Measurements from ENCODE around the gene PINLYP. TPM values are rescaled to one million over a fixed set of nuclear protein-coding genes. Genes with fewer than 3 reads are reported as not detected.
A peak's percentile ranks its signal among the peaks of the same experiment; 100 is the strongest.

Gene PINLYP
- total and polyA plus RNA-seq, 2 of the 13 experiments (the other 11 are each of a cell fraction or from before 2014, with no cell fraction given): 0.21 to 0.24 TPM

DNA sequence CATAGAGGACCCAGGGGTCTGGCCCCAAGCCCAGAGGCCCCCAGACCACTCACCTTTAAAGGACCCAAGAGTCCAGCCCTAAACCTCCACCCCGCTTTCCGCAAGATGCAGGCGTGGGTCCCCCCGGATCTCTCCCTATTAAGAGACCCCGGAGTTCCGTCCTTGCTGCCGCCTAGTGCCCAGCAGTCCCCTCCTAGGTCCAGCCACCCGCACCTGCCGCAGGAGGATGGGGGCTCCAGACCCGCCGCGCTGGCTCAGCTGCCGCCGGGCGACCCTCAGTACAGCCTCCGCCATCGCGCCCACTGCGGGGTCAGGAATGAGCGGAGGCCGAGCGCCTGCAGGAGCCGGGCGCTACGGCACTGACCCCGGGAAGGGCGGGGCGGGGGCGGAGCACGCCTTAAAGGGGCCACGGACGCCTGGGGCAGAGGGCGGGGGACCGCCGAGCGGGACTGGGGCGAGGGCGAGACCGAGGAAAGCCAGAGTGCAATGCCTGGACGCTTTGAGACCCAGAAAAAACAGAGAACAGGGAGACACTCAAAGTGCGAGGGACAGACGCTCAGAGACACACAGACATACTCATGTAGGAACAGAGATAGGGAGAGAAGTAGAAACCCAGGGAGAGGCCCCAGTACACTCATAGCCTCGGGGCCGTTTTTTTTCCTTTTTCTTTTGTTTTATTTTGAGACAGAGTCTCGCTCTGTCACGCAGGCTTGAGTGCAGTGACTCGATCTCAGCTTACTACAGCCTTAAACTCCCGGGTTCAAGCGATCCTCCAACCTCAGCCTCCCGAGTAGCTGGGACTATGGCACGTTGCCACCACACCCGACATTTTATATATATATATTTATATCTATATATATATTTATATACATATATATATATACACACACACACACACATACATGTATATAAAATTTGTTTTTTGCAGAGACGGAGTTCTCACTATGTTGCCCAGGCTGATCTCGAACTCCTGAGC is 48.4 kb upstream of the PINLYP start, which contains the start of gene ETHE1 (continued):
- TF ChIP-seq, protein P1, sequence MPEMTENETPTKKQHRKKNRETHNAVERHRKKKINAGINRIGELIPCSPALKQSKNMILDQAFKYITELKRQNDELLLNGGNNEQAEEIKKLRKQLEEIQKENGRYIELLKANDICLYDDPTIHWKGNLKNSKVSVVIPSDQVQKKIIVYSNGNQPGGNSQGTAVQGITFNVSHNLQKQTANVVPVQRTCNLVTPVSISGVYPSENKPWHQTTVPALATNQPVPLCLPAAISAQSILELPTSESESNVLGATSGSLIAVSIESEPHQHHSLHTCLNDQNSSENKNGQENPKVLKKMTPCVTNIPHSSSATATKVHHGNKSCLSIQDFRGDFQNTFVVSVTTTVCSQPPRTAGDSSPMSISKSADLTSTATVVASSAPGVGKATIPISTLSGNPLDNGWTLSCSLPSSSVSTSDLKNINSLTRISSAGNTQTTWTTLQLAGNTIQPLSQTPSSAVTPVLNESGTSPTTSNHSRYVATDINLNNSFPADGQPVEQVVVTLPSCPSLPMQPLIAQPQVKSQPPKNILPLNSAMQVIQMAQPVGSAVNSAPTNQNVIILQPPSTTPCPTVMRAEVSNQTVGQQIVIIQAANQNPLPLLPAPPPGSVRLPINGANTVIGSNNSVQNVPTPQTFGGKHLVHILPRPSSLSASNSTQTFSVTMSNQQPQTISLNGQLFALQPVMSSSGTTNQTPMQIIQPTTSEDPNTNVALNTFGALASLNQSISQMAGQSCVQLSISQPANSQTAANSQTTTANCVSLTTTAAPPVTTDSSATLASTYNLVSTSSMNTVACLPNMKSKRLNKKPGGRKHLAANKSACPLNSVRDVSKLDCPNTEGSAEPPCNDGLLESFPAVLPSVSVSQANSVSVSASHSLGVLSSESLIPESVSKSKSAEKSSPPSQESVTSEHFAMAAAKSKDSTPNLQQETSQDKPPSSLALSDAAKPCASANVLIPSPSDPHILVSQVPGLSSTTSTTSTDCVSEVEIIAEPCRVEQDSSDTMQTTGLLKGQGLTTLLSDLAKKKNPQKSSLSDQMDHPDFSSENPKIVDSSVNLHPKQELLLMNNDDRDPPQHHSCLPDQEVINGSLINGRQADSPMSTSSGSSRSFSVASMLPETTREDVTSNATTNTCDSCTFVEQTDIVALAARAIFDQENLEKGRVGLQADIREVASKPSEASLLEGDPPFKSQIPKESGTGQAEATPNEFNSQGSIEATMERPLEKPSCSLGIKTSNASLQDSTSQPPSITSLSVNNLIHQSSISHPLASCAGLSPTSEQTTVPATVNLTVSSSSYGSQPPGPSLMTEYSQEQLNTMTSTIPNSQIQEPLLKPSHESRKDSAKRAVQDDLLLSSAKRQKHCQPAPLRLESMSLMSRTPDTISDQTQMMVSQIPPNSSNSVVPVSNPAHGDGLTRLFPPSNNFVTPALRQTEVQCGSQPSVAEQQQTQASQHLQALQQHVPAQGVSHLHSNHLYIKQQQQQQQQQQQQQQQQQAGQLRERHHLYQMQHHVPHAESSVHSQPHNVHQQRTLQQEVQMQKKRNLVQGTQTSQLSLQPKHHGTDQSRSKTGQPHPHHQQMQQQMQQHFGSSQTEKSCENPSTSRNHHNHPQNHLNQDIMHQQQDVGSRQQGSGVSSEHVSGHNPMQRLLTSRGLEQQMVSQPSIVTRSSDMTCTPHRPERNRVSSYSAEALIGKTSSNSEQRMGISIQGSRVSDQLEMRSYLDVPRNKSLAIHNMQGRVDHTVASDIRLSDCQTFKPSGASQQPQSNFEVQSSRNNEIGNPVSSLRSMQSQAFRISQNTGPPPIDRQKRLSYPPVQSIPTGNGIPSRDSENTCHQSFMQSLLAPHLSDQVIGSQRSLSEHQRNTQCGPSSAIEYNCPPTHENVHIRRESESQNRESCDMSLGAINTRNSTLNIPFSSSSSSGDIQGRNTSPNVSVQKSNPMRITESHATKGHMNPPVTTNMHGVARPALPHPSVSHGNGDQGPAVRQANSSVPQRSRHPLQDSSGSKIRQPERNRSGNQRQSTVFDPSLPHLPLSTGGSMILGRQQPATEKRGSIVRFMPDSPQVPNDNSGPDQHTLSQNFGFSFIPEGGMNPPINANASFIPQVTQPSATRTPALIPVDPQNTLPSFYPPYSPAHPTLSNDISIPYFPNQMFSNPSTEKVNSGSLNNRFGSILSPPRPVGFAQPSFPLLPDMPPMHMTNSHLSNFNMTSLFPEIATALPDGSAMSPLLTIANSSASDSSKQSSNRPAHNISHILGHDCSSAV (CRISPR knock-in tag; IDR thresholded peaks at IDR 0.05; ENCODE audit: borderline replicate concordance): no peak
- TF ChIP-seq STAT5B (CRISPR knock-in tag; IDR thresholded peaks at IDR 0.05) (no peak), ZBTB7A (CRISPR knock-in tag; IDR thresholded peaks at IDR 0.05) (peak; percentile 86), ZNF746 (CRISPR knock-in tag; IDR thresholded peaks at IDR 0.05) (no peak), MED13 (CRISPR knock-in tag; IDR thresholded peaks at IDR 0.05) (no peak), ZNF367 (CRISPR knock-in tag; IDR thresholded peaks at IDR 0.05; ENCODE audit: borderline replicate concordance) (no peak), ZNF547 (CRISPR knock-in tag; IDR thresholded peaks at IDR 0.05) (peak; percentile 45; the same call in 1 of the 2 replicates), PHB2 (IDR thresholded peaks at IDR 0.05; ENCODE audit: partially characterized antibody) (no peak), SAFB2 (CRISPR knock-in tag; IDR thresholded peaks at IDR 0.05; ENCODE audit: borderline replicate concordance, low read depth) (0 out of 2 replicates have a peak, but pooled peaks have one; percentile 37), NFKB2 (CRISPR knock-in tag; IDR thresholded peaks at IDR 0.05; ENCODE audit: borderline replicate concordance) (no peak; the same call in 1 of the 2 replicates), POGZ (CRISPR knock-in tag; IDR thresholded peaks at IDR 0.05) (0 out of 2 replicates have a peak, but pooled peaks have one; percentile 39), DMAP1 (CRISPR knock-in tag; IDR thresholded peaks at IDR 0.05) (no peak; the same call in 1 of the 2 replicates), ZFP41 (CRISPR knock-in tag; IDR thresholded peaks at IDR 0.05; ENCODE audit: borderline replicate concordance) (no peak), ZNF644 (CRISPR knock-in tag; IDR thresholded peaks at IDR 0.05; ENCODE audit: low read depth) (no peak), TSC22D2 (CRISPR knock-in tag; IDR thresholded peaks at IDR 0.05; ENCODE audit: borderline replicate concordance) (no peak)
- TF ChIP-seq, protein P2, sequence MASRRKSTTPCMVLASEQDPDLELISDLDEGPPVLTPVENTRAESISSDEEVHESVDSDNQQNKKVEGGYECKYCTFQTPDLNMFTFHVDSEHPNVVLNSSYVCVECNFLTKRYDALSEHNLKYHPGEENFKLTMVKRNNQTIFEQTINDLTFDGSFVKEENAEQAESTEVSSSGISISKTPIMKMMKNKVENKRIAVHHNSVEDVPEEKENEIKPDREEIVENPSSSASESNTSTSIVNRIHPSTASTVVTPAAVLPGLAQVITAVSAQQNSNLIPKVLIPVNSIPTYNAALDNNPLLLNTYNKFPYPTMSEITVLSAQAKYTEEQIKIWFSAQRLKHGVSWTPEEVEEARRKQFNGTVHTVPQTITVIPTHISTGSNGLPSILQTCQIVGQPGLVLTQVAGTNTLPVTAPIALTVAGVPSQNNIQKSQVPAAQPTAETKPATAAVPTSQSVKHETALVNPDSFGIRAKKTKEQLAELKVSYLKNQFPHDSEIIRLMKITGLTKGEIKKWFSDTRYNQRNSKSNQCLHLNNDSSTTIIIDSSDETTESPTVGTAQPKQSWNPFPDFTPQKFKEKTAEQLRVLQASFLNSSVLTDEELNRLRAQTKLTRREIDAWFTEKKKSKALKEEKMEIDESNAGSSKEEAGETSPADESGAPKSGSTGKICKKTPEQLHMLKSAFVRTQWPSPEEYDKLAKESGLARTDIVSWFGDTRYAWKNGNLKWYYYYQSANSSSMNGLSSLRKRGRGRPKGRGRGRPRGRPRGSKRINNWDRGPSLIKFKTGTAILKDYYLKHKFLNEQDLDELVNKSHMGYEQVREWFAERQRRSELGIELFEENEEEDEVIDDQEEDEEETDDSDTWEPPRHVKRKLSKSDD (CRISPR knock-in tag; IDR thresholded peaks at IDR 0.05; ENCODE audit: low read depth): no peak
- TF ChIP-seq, protein P3, sequence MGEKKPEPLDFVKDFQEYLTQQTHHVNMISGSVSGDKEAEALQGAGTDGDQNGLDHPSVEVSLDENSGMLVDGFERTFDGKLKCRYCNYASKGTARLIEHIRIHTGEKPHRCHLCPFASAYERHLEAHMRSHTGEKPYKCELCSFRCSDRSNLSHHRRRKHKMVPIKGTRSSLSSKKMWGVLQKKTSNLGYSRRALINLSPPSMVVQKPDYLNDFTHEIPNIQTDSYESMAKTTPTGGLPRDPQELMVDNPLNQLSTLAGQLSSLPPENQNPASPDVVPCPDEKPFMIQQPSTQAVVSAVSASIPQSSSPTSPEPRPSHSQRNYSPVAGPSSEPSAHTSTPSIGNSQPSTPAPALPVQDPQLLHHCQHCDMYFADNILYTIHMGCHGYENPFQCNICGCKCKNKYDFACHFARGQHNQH (CRISPR knock-in tag; IDR thresholded peaks at IDR 0.05): peak; percentile 76; the same call in 1 of the 2 replicates

All from HepG2 (cell line).